GM18909 (cell line): ENCODE results near the gene ASB16.

ENCODE experiments used
- ATAC-seq: cut with Tn5 transposase; IDR thresholded peaks from one replicate; pipeline ENCODE4 v1.9.1; 2021; ENCODE audit warnings: mild to moderate bottlenecking; ENCODE audit not compliant: unreplicated experiment, poor library complexity

The ASB16 gene

GRCh38 chr17:44220213-44221083, 49.9 kb downstream of the ASB16 start:
- no peak for ATAC-seq

DNA sequence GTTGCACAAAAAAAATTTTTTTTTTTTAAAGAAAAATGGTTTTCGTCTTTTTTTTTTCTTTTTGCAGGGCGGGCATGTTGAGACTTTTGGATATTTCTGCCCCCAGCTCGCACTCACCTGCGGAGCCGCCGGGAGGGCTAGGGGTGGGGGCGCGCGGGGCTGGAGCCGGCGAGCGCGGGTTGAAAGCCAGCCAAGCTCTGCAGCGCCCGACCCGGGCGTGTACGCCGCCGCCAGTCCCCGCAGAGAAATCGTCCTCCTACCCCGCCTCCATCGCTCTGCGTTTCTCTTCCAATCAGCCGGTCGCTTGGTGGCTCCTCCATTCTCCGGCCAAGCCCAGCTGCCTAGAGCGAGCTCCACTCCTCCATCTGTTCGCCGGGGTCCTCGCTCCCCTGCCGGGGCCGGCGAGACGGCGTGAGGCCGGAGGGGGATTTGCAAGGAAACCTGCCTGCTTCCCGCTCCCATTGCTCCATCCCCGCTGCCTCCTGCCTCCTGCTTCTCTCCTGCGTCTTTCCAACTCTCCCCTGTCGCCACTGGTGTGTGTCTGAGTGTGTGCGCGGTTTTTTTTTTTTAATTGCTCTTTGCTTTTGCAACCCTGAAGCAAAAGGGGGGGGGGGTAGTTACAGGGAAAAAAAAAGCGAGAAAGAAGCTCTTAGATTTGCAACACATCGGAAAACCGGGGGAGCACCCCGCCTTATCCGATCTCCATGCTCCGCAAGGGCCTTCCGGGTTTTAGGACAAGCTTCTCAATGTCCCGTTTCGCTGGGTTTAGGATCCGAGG, 50.8 kb downstream of the ASB16 start:
- no peak for ATAC-seq

DNA sequence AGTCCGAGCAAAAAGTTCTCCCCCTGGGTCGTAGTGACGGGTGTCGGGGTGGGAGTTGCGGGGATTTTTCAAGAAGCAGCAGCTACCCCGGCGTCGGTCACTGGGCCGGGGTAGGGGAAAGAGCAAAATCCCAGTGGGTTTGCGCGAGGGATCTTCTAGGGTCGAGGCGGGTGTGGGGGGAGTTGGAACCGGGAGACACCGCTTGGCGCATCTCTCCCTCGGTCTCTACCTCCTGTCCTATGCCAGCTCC, 51.3 kb downstream of the ASB16 start:
- ATAC-seq = no peak

DNA sequence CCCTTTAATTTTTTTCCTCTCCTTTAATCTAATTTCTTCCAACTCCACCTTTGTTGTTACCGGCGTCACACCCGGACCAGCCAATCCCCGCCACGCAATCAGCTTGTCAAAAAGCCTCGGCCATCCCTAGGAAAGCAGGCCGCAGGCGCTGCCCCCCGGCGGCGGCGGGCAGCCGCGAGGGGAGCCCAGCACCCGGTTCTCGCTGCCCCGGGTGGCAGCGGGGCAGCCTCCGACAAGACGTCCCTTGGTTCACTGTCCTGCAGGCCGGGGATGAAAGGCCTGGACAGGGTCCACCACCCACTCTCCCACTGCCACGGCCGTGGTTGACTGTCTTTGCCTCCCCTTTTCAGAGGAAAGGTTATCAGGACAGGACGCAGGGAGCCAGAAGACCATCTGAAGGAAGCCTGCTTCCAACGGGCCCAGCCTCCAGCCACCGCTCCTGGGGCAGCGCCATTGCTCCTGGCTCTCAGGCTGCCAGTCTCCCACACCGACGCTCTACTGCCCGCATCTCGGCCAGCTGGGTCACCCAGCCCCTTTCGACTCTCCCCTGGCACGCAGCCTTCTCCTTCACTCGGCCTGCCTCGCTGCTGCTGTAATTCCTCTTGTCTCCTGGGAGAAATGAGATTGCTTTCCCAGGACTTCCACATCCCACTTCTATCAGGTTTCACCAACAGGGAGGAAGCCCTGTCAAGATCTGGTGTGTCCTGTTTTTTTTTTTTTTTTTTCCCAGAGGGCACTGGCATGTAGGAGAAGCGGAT, 51.8 kb downstream of the ASB16 start:
- no peak for ATAC-seq

DNA sequence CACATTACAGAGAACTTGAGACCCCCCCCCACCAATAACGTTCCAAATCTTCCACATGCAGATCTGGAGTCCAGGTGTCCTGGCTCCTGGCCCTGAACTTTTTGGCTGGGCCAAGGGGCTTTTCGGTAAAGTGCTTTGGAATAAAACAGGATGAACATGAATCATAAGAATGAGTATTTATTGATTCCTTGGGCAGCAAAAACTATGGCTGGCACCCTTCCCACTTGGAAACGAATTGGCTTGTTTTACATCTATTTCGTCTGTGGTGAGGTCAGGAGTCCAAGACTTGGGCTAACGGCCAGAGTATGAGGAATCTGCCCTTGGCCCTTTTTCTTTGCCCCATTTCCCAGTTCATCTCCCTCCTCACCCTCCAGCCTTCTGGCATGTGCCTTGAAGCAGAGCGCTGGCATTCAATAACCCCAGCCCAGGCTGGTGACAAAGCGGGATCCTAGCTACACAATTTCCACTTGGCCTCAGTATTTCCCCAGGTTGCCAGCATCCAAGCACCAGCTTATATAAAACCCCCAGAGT, 53.1 kb downstream of the ASB16 start:
- ATAC-seq = no peak
